ENCODE results near the gene RIMBP2. TPM values are rescaled to one million over a fixed set of nuclear protein-coding genes. Genes with fewer than 3 reads are reported as not detected.

The RIMBP2 gene
- total and polyA plus RNA-seq, 4 donors, result 0.05 to 2.9 (median 0.95) TPM

DNA sequence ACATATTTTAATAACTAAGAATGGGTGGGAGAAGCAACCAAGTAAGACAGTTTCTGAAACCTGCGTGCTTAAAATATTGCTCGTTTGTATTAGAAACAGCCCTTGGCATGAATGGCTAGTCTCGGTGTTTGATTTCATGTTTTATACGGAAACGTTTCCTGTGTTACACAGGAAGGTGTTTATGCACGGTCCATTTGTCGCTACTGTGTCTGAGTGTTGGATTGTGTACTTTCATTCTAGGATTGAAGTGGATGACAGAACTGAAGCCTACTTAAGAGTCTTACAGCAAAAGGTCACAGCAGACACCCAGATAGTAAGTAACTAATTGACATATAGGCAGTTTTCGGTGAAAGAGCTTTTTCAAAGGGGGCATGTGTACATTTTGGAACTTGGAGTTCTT, 358.9 kb downstream of the RIMBP2 start:
- no peaks in the 10 kb centered on the region for H3K36me3 ChIP-seq (ENCODE audit: control insufficient read depth in 4 of 4, insufficient read depth in 4 of 4, low read length in 4 of 4)
- no peaks in the 10 kb centered on the region for H3K4me1 ChIP-seq (ENCODE audit: control insufficient read depth in 5 of 5, insufficient read depth in 5 of 5, low read length in 5 of 5)
- H3K9ac ChIP-seq (ENCODE audit: insufficient read depth in 1 of 2, low read length in 2 of 2), result no peak overlapping the region
- TF ChIP-seq CTCF (IDR thresholded peaks at IDR 0.05; ENCODE audit: control extremely low read depth, extremely low read depth), result no peak
- H3K27me3 ChIP-seq (ENCODE audit: control insufficient read depth in 3 of 3, insufficient read depth in 3 of 3, low read length in 2 of 3), result peaks cover 0 to 38% (median 28%) of the 10 kb centered on the region in 3 donors
- DNase-seq (peak in 2 of 3 donors; percentile 2 to 25), ATAC-seq (ENCODE audit: insufficient read depth, low FRiP score) (no peak)
- H3K27ac ChIP-seq (ENCODE audit: low read depth in 1 of 2, low read length in 1 of 2), result peak overlapping the region in 1 of 2 donors; percentile 1
- H3K4me3 ChIP-seq, result no peak overlapping the region
- H3K9me3 ChIP-seq (ENCODE audit: control insufficient read depth in 4 of 4, insufficient read depth in 3 of 4, low read length in 3 of 4), result peaks cover 0 to 2% (median 0%) of the 10 kb centered on the region in 4 donors
- WGBS, 2 donors, result 38 to 69% methylated on average over 8 of the region's 8 CpGs

DNA sequence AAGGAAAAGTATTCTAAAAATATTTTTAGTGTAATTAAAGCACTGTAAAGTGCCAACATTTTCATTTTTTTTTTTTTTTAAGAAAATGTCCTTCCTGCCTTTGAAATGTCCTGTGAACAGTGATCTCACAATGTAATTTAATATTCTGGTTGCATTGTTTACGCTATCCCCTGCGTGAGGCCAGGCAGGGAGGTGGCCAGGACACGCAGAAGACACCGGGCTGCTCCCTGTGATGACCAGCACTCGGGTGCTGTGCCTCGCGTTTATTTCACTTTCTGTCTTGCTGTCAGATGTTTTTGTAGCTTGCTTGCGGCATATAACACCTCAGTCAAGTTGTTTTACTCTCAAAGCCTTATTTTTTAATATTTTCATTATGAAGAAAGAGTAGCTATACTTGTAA, 359.9 kb downstream of the RIMBP2 start:
- 53 to 62% methylated on average over 8 of the region's 8 CpGs for WGBS, 2 donors
- Histone ChIP-seq H3K36me3 (ENCODE audit: control insufficient read depth in 4 of 4, insufficient read depth in 4 of 4, low read length in 4 of 4) (no peaks in the 10 kb centered on the region), H3K9ac (ENCODE audit: insufficient read depth in 1 of 2, low read length in 2 of 2) (no peak overlapping the region), H3K27ac (ENCODE audit: low read depth in 1 of 2, low read length in 1 of 2) (no peak overlapping the region), H3K27me3 (ENCODE audit: control insufficient read depth in 3 of 3, insufficient read depth in 3 of 3, low read length in 2 of 3) (peaks cover 0 to 40% (median 29%) of the 10 kb centered on the region in 3 donors), H3K4me1 (ENCODE audit: control insufficient read depth in 5 of 5, insufficient read depth in 5 of 5, low read length in 5 of 5) (no peaks in the 10 kb centered on the region), H3K4me3 (no peak overlapping the region), H3K9me3 (ENCODE audit: control insufficient read depth in 4 of 4, insufficient read depth in 3 of 4, low read length in 3 of 4) (peaks cover 0 to 2% (median 0%) of the 10 kb centered on the region in 4 donors)
- TF ChIP-seq CTCF (IDR thresholded peaks at IDR 0.05; ENCODE audit: control extremely low read depth, extremely low read depth), result no peak
- no peak for ATAC-seq (ENCODE audit: insufficient read depth, low FRiP score)
- no peak for DNase-seq

DNA sequence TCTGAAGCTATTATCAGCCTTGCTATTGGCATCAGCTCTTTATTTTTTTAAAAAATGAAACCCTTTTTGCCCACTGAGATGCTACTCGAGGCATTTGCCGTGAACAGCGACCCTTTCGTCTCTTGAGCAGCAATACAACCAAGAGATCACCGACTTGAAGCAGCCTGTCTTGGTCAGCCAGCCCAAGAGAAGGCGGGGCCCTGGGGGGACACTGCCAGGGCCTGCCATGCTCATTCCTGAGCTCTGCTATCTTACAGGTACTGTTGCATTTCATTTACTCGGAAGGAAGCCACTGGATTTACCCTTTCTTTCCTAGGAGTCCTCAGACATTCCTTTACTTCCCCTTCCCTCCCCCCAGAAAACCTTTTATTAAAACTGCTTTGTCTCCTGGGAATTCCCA, 361.7 kb downstream of the RIMBP2 start:
- no peak for DNase-seq
- H3K27me3 ChIP-seq (ENCODE audit: control insufficient read depth in 3 of 3, insufficient read depth in 3 of 3, low read length in 2 of 3), result peaks cover 0 to 42% (median 34%) of the 10 kb centered on the region in 3 donors
- WGBS, 2 donors, result 64 to 65% methylated on average over 7 of the region's 7 CpGs
- ATAC-seq (ENCODE audit: insufficient read depth, low FRiP score), result no peak
- H3K4me3 ChIP-seq, result no peak overlapping the region
- H3K36me3 ChIP-seq (ENCODE audit: control insufficient read depth in 4 of 4, insufficient read depth in 4 of 4, low read length in 4 of 4), result no peaks in the 10 kb centered on the region
- no peak overlapping the region for H3K9ac ChIP-seq (ENCODE audit: insufficient read depth in 1 of 2, low read length in 2 of 2)
- H3K9me3 ChIP-seq (ENCODE audit: control insufficient read depth in 4 of 4, insufficient read depth in 3 of 4, low read length in 3 of 4), result peaks cover 0 to 2% (median 0%) of the 10 kb centered on the region in 4 donors
- no peak for TF ChIP-seq CTCF (IDR thresholded peaks at IDR 0.05; ENCODE audit: control extremely low read depth, extremely low read depth)
- no peaks in the 10 kb centered on the region for H3K4me1 ChIP-seq (ENCODE audit: control insufficient read depth in 5 of 5, insufficient read depth in 5 of 5, low read length in 5 of 5)
- no peak overlapping the region for H3K27ac ChIP-seq (ENCODE audit: low read depth in 1 of 2, low read length in 1 of 2)

GRCh38 chr12:130353081-130353480, 363.0 kb downstream of the RIMBP2 start:
- no peak for TF ChIP-seq CTCF (IDR thresholded peaks at IDR 0.05; ENCODE audit: control extremely low read depth, extremely low read depth)
- H3K36me3 ChIP-seq (ENCODE audit: control insufficient read depth in 4 of 4, insufficient read depth in 4 of 4, low read length in 4 of 4), result no peaks in the 10 kb centered on the region
- DNase-seq (no peak), ATAC-seq (ENCODE audit: insufficient read depth, low FRiP score) (no peak)
- H3K9me3 ChIP-seq (ENCODE audit: control insufficient read depth in 4 of 4, insufficient read depth in 3 of 4, low read length in 3 of 4), result no peaks in the 10 kb centered on the region
- peaks cover 0 to 31% (median 31%) of the 10 kb centered on the region in 3 donors for H3K27me3 ChIP-seq (ENCODE audit: control insufficient read depth in 3 of 3, insufficient read depth in 3 of 3, low read length in 2 of 3)
- no peaks in the 10 kb centered on the region for H3K4me1 ChIP-seq (ENCODE audit: control insufficient read depth in 5 of 5, insufficient read depth in 5 of 5, low read length in 5 of 5)
- H3K4me3 ChIP-seq, result no peak overlapping the region
- no peak overlapping the region for H3K9ac ChIP-seq (ENCODE audit: insufficient read depth in 1 of 2, low read length in 2 of 2)
- H3K27ac ChIP-seq (ENCODE audit: low read depth in 1 of 2, low read length in 1 of 2), result no peak overlapping the region

Data from lung (tissue), 12 donors.